Measurements from ENCODE around the gene FHIP1A. TPM values are rescaled to one million over a fixed set of nuclear protein-coding genes. Genes with fewer than 3 reads are reported as not detected.
"Not testable (repeated sequence)": the region's sequence is repeated elsewhere in the genome, so short reads cannot be mapped to it uniquely, and the experiment has no call there.

The FHIP1A gene
- total RNA-seq, 2 donors from 2014 or later = 31.5 to 33.4 TPM

GRCh38 chr4:151402145-151402865 is 6.7 kb upstream of the FHIP1A start:
- peak overlapping the region in 1 of 2 donors; percentile 44 for H3K9ac ChIP-seq (ENCODE audit: low read depth in 2 of 2, low read length in 2 of 2)
- DNase-seq = peak; percentile 85
- H3K9me3 ChIP-seq = no peaks in the 10 kb centered on the region
- no peaks in the 10 kb centered on the region for H3K36me3 ChIP-seq
- TF ChIP-seq CTCF (IDR thresholded peaks at IDR 0.05) = no peak
- H3K4me1 ChIP-seq = no peaks in the 10 kb centered on the region
- no peak overlapping the region for H3K4me3 ChIP-seq
- intact Hi-C loops (cut with DNase I) = no loop called here
- H3K27ac ChIP-seq = peak overlapping the region; percentile 56
- no peaks in the 10 kb centered on the region for H3K27me3 ChIP-seq

- no peak overlapping the region for H3K4me3 ChIP-seq
- intact Hi-C loops (cut with DNase I) = no loop called here
- no peak for DNase-seq
- H3K27ac ChIP-seq = no peak overlapping the region
- no peaks in the 10 kb centered on the region for H3K9me3 ChIP-seq
- H3K9ac ChIP-seq (ENCODE audit: low read depth in 2 of 2, low read length in 2 of 2) = no peak overlapping the region
- H3K36me3 ChIP-seq = no peaks in the 10 kb centered on the region
- no peak for TF ChIP-seq CTCF (IDR thresholded peaks at IDR 0.05)
- H3K4me1 ChIP-seq = no peaks in the 10 kb centered on the region
- H3K27me3 ChIP-seq = no peaks in the 10 kb centered on the region
Measured at GRCh38 chr4:151403656-151404055, 5.3 kb upstream of the FHIP1A start.

- H3K4me3 ChIP-seq; H3K9me3 ChIP-seq; intact Hi-C loops (cut with DNase I); H3K36me3 ChIP-seq; H3K27ac ChIP-seq; DNase-seq; H3K27me3 ChIP-seq; H3K4me1 ChIP-seq; H3K9ac ChIP-seq (ENCODE audit: low read depth in 2 of 2, low read length in 2 of 2): not testable (repeated sequence)
Measured at GRCh38 chr4:151404802-151405201, 4.2 kb upstream of the FHIP1A start.

GRCh38 chr4:151407018-151407417 is 2.0 kb upstream of the FHIP1A start:
- Histone ChIP-seq H3K36me3 (no peaks in the 10 kb centered on the region), H3K9ac (ENCODE audit: low read depth in 2 of 2, low read length in 2 of 2) (peak overlapping the region in 1 of 2 donors; percentile 76)

GRCh38 chr4:151407466-151408379 is 1.3 kb upstream of the FHIP1A start:
- H3K27ac ChIP-seq = peak overlapping the region; percentile 79
- peak overlapping the region; percentile 54 for H3K4me3 ChIP-seq
- H3K9ac ChIP-seq (ENCODE audit: low read depth in 2 of 2, low read length in 2 of 2) = peak overlapping the region; percentile 76 to 78
- H3K4me1 ChIP-seq = no peaks in the 10 kb centered on the region
- H3K27me3 ChIP-seq = no peaks in the 10 kb centered on the region
- DNase-seq = peak; percentile 63
- TF ChIP-seq CTCF (IDR thresholded peaks at IDR 0.05) = no peak
- H3K9me3 ChIP-seq = no peaks in the 10 kb centered on the region
- intact Hi-C loops (cut with DNase I) = no loop called here
- H3K36me3 ChIP-seq = no peaks in the 10 kb centered on the region

More at GRCh38 chr4:151407018-151407417, 2.0 kb upstream of the FHIP1A start:
- intact Hi-C loops (cut with DNase I) = no loop called here
- H3K27ac ChIP-seq = no peak overlapping the region
- no peak overlapping the region for H3K4me3 ChIP-seq
- no peaks in the 10 kb centered on the region for H3K27me3 ChIP-seq
- DNase-seq = no peak
- H3K9me3 ChIP-seq = no peaks in the 10 kb centered on the region
- no peak for TF ChIP-seq CTCF (IDR thresholded peaks at IDR 0.05)
- H3K4me1 ChIP-seq = no peaks in the 10 kb centered on the region

- Histone ChIP-seq H3K27me3 (no peaks in the 10 kb centered on the region), H3K9ac (ENCODE audit: low read depth in 2 of 2, low read length in 2 of 2) (peak overlapping the region; percentile 76 to 78), H3K36me3 (no peaks in the 10 kb centered on the region), H3K4me3 (peak overlapping the region; percentile 54), H3K27ac (peak overlapping the region; percentile 79), H3K9me3 (no peaks in the 10 kb centered on the region), H3K4me1 (no peaks in the 10 kb centered on the region)
- DNase-seq = peak; percentile 26
- intact Hi-C loops (cut with DNase I) = no loop called here
- no peak for TF ChIP-seq CTCF (IDR thresholded peaks at IDR 0.05)
Measured at GRCh38 chr4:151408380-151408629, 671 bp upstream of the FHIP1A start.
